Urothelium cell line (cell line): ENCODE data around the gene ADGRL2.
A peak's percentile ranks its signal among the peaks of the same experiment; 100 is the strongest.

ENCODE experiments used
- DNase-seq: peaks from one replicate; pipeline ENCODE4 v3.0.0; 2011; ENCODE audit warnings: low spot score, mixed read lengths
- FAIRE-seq: peaks from 2 replicates; lab custom pipeline; 2011; peaks lifted over from hg19 to GRCh38; lab: Jason Lieb, UNC

Gene ADGRL2

GRCh38 chr1:81974883-81975555, 174.3 kb downstream of the ADGRL2 start:
- no peak for DNase-seq
- no peak for FAIRE-seq

- DNase-seq, result no peak
- FAIRE-seq, result no peak
Observed at GRCh38 chr1:81976539-81976938, 175.8 kb downstream of the ADGRL2 start.

- no peak for FAIRE-seq
- no peak for DNase-seq
Observed at GRCh38 chr1:81978945-81979344, 178.2 kb downstream of the ADGRL2 start.

- FAIRE-seq, result no peak
- no peak for DNase-seq
Observed at GRCh38 chr1:81982523-81982922, 181.8 kb downstream of the ADGRL2 start.

- DNase-seq (no peak), FAIRE-seq (no peak)
Observed at GRCh38 chr1:81989524-81989923, 188.8 kb downstream of the ADGRL2 start.

GRCh38 chr1:81990241-81990640, 189.5 kb downstream of the ADGRL2 start:
- FAIRE-seq (no peak), DNase-seq (no peak)

GRCh38 chr1:81998165-81998564, 197.4 kb downstream of the ADGRL2 start:
- DNase-seq, result peak; percentile 5
- no peak for FAIRE-seq

- no peak for FAIRE-seq
Observed at GRCh38 chr1:81999364-81999763, 198.6 kb downstream of the ADGRL2 start.

GRCh38 chr1:82000221-82000620, 199.5 kb downstream of the ADGRL2 start:
- DNase-seq (no peak), FAIRE-seq (no peak)

More at GRCh38 chr1:81999364-81999763, 198.6 kb downstream of the ADGRL2 start:
- DNase-seq, result no peak

- no peak for DNase-seq
- no peak for FAIRE-seq
Observed at GRCh38 chr1:82001345-82001744, 200.6 kb downstream of the ADGRL2 start.

- FAIRE-seq (no peak), DNase-seq (no peak)
Observed at GRCh38 chr1:82007804-82008203, 207.1 kb downstream of the ADGRL2 start.

GRCh38 chr1:82013702-82014101, 213.0 kb downstream of the ADGRL2 start:
- DNase-seq, result no peak
- FAIRE-seq, result no peak

GRCh38 chr1:82015444-82015843, 214.7 kb downstream of the ADGRL2 start:
- FAIRE-seq (no peak), DNase-seq (no peak)

- FAIRE-seq (no peak), DNase-seq (no peak)
Observed at GRCh38 chr1:82018319-82018718, 217.6 kb downstream of the ADGRL2 start.

GRCh38 chr1:82019508-82019907, 218.8 kb downstream of the ADGRL2 start:
- FAIRE-seq, result no peak
- no peak for DNase-seq

- FAIRE-seq (no peak), DNase-seq (no peak)
Observed at GRCh38 chr1:82030830-82031229, 230.1 kb downstream of the ADGRL2 start.

GRCh38 chr1:82032068-82032467, 231.3 kb downstream of the ADGRL2 start:
- DNase-seq, result no peak
- FAIRE-seq, result no peak

- FAIRE-seq (no peak), DNase-seq (no peak)
Observed at GRCh38 chr1:82034812-82035211, 234.1 kb downstream of the ADGRL2 start.
